Measurements from ENCODE around the gene INKA2.

- TF ChIP-seq CTCF (IDR thresholded peaks at IDR 0.05) (no peak), POLR2A (IDR thresholded peaks at IDR 0.05) (no peak), EP300 (IDR thresholded peaks at IDR 0.05) (no peak), POLR2AphosphoS5 (IDR thresholded peaks at IDR 0.05) (no peak)
These were observed 3.2 kb downstream of the INKA2 start for GRCh38 chr1:111735858-111736544.
